H9 (cell line): ENCODE data around the gene LASP1. TPM values are rescaled to one million over a fixed set of nuclear protein-coding genes. Genes with fewer than 3 reads are reported as not detected.

ENCODE experiments used
- DNase-seq: peaks from one replicate; pipeline ENCODE4 v3.0.0-alpha.2; 2017
- H2AFZ ChIP-seq: one replicate; pipeline ENCODE4 v1.6.1; 2013; ENCODE audit warnings: mild to moderate bottlenecking, low read length, control low read depth, moderate library complexity
- H2AK5ac ChIP-seq: 2 replicates; pipeline ENCODE4 v1.6.1; 2013; ENCODE audit warnings: low read length, control low read depth, mixed read lengths; ENCODE audit not compliant: insufficient read length
- H2BK120ac ChIP-seq: one replicate; pipeline ENCODE4 v1.6.1; 2013; ENCODE audit warnings: low read depth, mild to moderate bottlenecking, low read length, control low read depth, inconsistent platforms; ENCODE audit not compliant: poor library complexity, severe bottlenecking
- H2BK12ac ChIP-seq: 2 replicates; pipeline ENCODE4 v1.6.1; 2013; ENCODE audit warnings: low read length, control low read depth, mixed read lengths, low read depth; ENCODE audit not compliant: insufficient read length
- H2BK15ac ChIP-seq: 2 replicates; pipeline ENCODE4 v1.6.1; 2013; ENCODE audit warnings: low read depth, low read length, control low read depth
- H2BK20ac ChIP-seq: one replicate; pipeline ENCODE4 v1.6.1; 2013; ENCODE audit warnings: low read depth, mild to moderate bottlenecking, low read length, control low read depth, inconsistent platforms; ENCODE audit not compliant: poor library complexity, severe bottlenecking
- H2BK5ac ChIP-seq: 2 replicates; pipeline ENCODE4 v1.6.1; 2013; ENCODE audit warnings: low read length, control low read depth, mixed read lengths; ENCODE audit not compliant: insufficient read length
- H3K14ac ChIP-seq: 2 replicates; pipeline ENCODE4 v1.6.1; 2013; ENCODE audit warnings: low read length, control low read depth; ENCODE audit not compliant: insufficient read depth
- H3K18ac ChIP-seq: 2 replicates; pipeline ENCODE4 v1.6.1; 2013; ENCODE audit warnings: low read depth, mild to moderate bottlenecking, mixed read lengths, low read length, control low read depth; ENCODE audit not compliant: insufficient read length
- H3K23ac ChIP-seq: 2 replicates; pipeline ENCODE4 v1.6.1; 2013; ENCODE audit warnings: low read length, control low read depth, mixed read lengths, low read depth; ENCODE audit not compliant: insufficient read length
- H3K23me2 ChIP-seq: 2 replicates; pipeline ENCODE4 v1.6.1; 2013; ENCODE audit warnings: low read depth, mild to moderate bottlenecking, mixed read lengths, low read length, control low read depth; ENCODE audit not compliant: insufficient read length, poor library complexity, severe bottlenecking
- H3K27ac ChIP-seq: 2 replicates; pipeline ENCODE4 v1.5.1; 2013; ENCODE audit warnings: low read length, control low read depth, mixed read lengths, low read depth; ENCODE audit not compliant: insufficient read length
- H3K27me3 ChIP-seq: 2 replicates; pipeline ENCODE4 v1.6.1; 2013; ENCODE audit warnings: low read length, control low read depth, inconsistent platforms; ENCODE audit not compliant: insufficient read depth
- H3K4ac ChIP-seq: 2 replicates; pipeline ENCODE4 v1.6.1; 2013; ENCODE audit warnings: low read depth, mild to moderate bottlenecking, control low read depth, inconsistent platforms, low read length, moderate library complexity
- H3K4me1 ChIP-seq: 2 replicates; pipeline ENCODE4 v1.6.1; 2013; ENCODE audit warnings: low read length, control low read depth, inconsistent platforms; ENCODE audit not compliant: insufficient read depth
- H3K4me2 ChIP-seq: 2 replicates; pipeline ENCODE4 v1.6.1; 2013; ENCODE audit warnings: low read length, control low read depth, mixed read lengths; ENCODE audit not compliant: insufficient read length, insufficient read depth
- H3K56ac ChIP-seq: 2 replicates; pipeline ENCODE4 v1.6.1; 2013; ENCODE audit warnings: low read depth, mild to moderate bottlenecking, mixed read lengths, low read length, control low read depth; ENCODE audit not compliant: insufficient read length
- H3K79me1 ChIP-seq: 2 replicates; pipeline ENCODE4 v1.6.1; 2013; ENCODE audit warnings: low read depth, mild to moderate bottlenecking, moderate library complexity, low read length, control low read depth, inconsistent platforms; ENCODE audit not compliant: insufficient read depth, poor library complexity, severe bottlenecking
- H3K79me2 ChIP-seq: 2 replicates; pipeline ENCODE4 v1.6.1; 2013; ENCODE audit warnings: low read length, control low read depth, inconsistent platforms; ENCODE audit not compliant: insufficient read depth
- H3K9ac ChIP-seq: 2 replicates; pipeline ENCODE4 v1.6.1; 2013; ENCODE audit warnings: low read length, control low read depth, mixed read lengths; ENCODE audit not compliant: insufficient read length; ENCODE audit errors: extremely low read depth
- H3K9me3 ChIP-seq: one replicate; pipeline ENCODE4 v1.6.1; 2013; ENCODE audit warnings: low read depth, low read length, inconsistent platforms; ENCODE audit not compliant: control insufficient read depth
- H3T11ph ChIP-seq: one replicate; pipeline ENCODE4 v1.6.1; 2013; ENCODE audit warnings: mild to moderate bottlenecking, low read length, control low read depth, inconsistent platforms
- H4K20me1 ChIP-seq: one replicate; pipeline ENCODE4 v1.6.1; 2013; ENCODE audit not compliant: control insufficient read depth, insufficient read length, insufficient read depth
- H4K5ac ChIP-seq: 2 replicates; pipeline ENCODE4 v1.6.1; 2013; ENCODE audit warnings: low read depth, mild to moderate bottlenecking, mixed read lengths, low read length, control low read depth; ENCODE audit not compliant: insufficient read length
- H4K8ac ChIP-seq: replicated peaks from 2 replicates; pipeline ENCODE4 v1.6.1; 2013; ENCODE audit warnings: low read length, control low read depth, mixed read lengths, low read depth; ENCODE audit not compliant: insufficient read length
- H4K91ac ChIP-seq: 2 replicates; pipeline ENCODE4 v1.6.1; 2013; ENCODE audit warnings: low read depth, mild to moderate bottlenecking, moderate library complexity, mixed read lengths, low read length, control low read depth; ENCODE audit not compliant: insufficient read length
- H3K27ac Mint-ChIP-seq, 3 experiments: 2 replicates in 2 of 3; 3 replicates in 1 of 3; pipeline ENCODE4 v1.8.0; 2020 to 2021; ENCODE audit warnings: mixed read lengths in 3 of 3, mild to moderate bottlenecking in 1 of 3, moderate library complexity in 1 of 3
- H3K27me3 Mint-ChIP-seq: 2 replicates; pipeline ENCODE4 v1.8.0; 2021; ENCODE audit warnings: low read depth, mild to moderate bottlenecking, moderate library complexity, mixed read lengths
- H3K36me3 Mint-ChIP-seq, 3 experiments: 2 replicates in 2 of 3; 3 replicates in 1 of 3; pipeline ENCODE4 v1.8.0; 2020 to 2021; ENCODE audit warnings: low read depth in 3 of 3, mixed read lengths in 3 of 3; ENCODE audit not compliant: insufficient read depth in 1 of 3
- H3K4me1 Mint-ChIP-seq, 2 experiments: 2 replicates each; pipeline ENCODE4 v1.8.0; 2020; ENCODE audit warnings: mixed read lengths in 2 of 2
- H3K4me3 Mint-ChIP-seq, 2 experiments: 2 replicates in 1 of 2; 3 replicates in 1 of 2; pipeline ENCODE4 v1.8.0; 2020 to 2021; ENCODE audit warnings: mild to moderate bottlenecking in 2 of 2, mixed read lengths in 2 of 2, moderate library complexity in 1 of 2
- H3K9me3 Mint-ChIP-seq, 2 experiments: 2 replicates in 1 of 2; 3 replicates in 1 of 2; pipeline ENCODE4 v1.8.0; 2020; ENCODE audit warnings: mild to moderate bottlenecking in 2 of 2, mixed read lengths in 2 of 2, moderate library complexity in 1 of 2
- WGBS: extraction: QIAGEN DNeasy Blood & Tissue Kit; methylation state at CpG from one replicate; pipeline ENCODE4 v1.1.7; 2013; ENCODE audit warnings: missing lambda C conversion rate, low lambda C conversion rate, mixed read lengths; ENCODE audit not compliant: insufficient read length; ENCODE audit errors: extremely low coverage; 5-methylcytosine and 5-hydroxymethylcytosine counted together
- total RNA-seq: library from RNA; stranded (reverse); gene quantifications from 2 replicates; pipeline ENCODE4 v1.2.1, GENCODE V29; 2021
- TF ChIP-seq, protein P1 (sequence below): fragments of 200-600 bp; sonication (generic); conservative IDR thresholded peaks from 3 replicates; pipeline ENCODE4 v1.8.0; 2021; ENCODE audit warnings: antibody characterized with exemption, mild to moderate bottlenecking

LASP1 gene
- total RNA-seq, 1 experiment from 2014 or later: 121 TPM

GRCh38 chr17:38897671-38898290, 27.9 kb downstream of the LASP1 start:
- Histone ChIP-seq H3K79me1 (no peaks in the 10 kb centered on the region), H3K4ac (no peak overlapping the region), H3T11ph (no peak overlapping the region), H2AK5ac (no peak overlapping the region), H2AFZ (no peak overlapping the region), H3K56ac (no peak overlapping the region), H3K27ac (no peak overlapping the region), H4K91ac (no peak overlapping the region), H3K4me2 (no peak overlapping the region), H3K4me1 (no peaks in the 10 kb centered on the region), H2BK15ac (no peak overlapping the region), H3K18ac (no peak overlapping the region), H2BK20ac (no peak overlapping the region), H2BK5ac (no peak overlapping the region), H3K14ac (no peak overlapping the region), H3K27me3 (no peaks in the 10 kb centered on the region), H4K8ac (no peak overlapping the region), H3K9me3 (no peaks in the 10 kb centered on the region), H4K20me1 (no peaks in the 10 kb centered on the region), H3K79me2 (no peaks in the 10 kb centered on the region), H4K5ac (no peak overlapping the region), H3K23me2 (no peaks in the 10 kb centered on the region), H2BK120ac (no peak overlapping the region), H2BK12ac (no peak overlapping the region), H3K9ac (no peak overlapping the region), H3K23ac (no peak overlapping the region)
- peak overlapping the region; percentile 81 to 93 (median 92); a peak in 6 of 7 replicates for H3K27ac Mint-ChIP-seq
- H3K27me3 Mint-ChIP-seq: no peaks in the 10 kb centered on the region
- H3K36me3 Mint-ChIP-seq: peaks cover 5 to 35% (median 25%) of the 10 kb centered on the region in 3 experiments; a peak in 5 of 7 replicates
- WGBS: no CpG with 5 or more reads among the region's 12 CpGs
- no peaks in the 10 kb centered on the region for H3K9me3 Mint-ChIP-seq
- H3K4me3 Mint-ChIP-seq: no peak overlapping the region
- H3K4me1 Mint-ChIP-seq: peaks cover 19 to 27% of the 10 kb centered on the region in 2 experiments
- TF ChIP-seq, protein P1, sequence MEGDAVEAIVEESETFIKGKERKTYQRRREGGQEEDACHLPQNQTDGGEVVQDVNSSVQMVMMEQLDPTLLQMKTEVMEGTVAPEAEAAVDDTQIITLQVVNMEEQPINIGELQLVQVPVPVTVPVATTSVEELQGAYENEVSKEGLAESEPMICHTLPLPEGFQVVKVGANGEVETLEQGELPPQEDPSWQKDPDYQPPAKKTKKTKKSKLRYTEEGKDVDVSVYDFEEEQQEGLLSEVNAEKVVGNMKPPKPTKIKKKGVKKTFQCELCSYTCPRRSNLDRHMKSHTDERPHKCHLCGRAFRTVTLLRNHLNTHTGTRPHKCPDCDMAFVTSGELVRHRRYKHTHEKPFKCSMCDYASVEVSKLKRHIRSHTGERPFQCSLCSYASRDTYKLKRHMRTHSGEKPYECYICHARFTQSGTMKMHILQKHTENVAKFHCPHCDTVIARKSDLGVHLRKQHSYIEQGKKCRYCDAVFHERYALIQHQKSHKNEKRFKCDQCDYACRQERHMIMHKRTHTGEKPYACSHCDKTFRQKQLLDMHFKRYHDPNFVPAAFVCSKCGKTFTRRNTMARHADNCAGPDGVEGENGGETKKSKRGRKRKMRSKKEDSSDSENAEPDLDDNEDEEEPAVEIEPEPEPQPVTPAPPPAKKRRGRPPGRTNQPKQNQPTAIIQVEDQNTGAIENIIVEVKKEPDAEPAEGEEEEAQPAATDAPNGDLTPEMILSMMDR: no peak
- DNase-seq: no peak
